Bone marrow (tissue), 2 donors: ENCODE measurements around the gene TBC1D3B.
"Not testable (repeated sequence)": the region's sequence is repeated elsewhere in the genome, so short reads cannot be mapped to it uniquely, and the experiment has no call there.

Experiments used
- DNase-seq, 2 donors: peaks; one replicate each; lab custom pipeline; 2025; lab: John Stamatoyannopoulos, UW

TBC1D3B gene

GRCh38 chr17:36128411-36128978, 47.9 kb downstream of the TBC1D3B start:
- DNase-seq = no peak

- no peak for DNase-seq
Observed at GRCh38 chr17:36127911-36128310, 48.5 kb downstream of the TBC1D3B start.

DNA sequence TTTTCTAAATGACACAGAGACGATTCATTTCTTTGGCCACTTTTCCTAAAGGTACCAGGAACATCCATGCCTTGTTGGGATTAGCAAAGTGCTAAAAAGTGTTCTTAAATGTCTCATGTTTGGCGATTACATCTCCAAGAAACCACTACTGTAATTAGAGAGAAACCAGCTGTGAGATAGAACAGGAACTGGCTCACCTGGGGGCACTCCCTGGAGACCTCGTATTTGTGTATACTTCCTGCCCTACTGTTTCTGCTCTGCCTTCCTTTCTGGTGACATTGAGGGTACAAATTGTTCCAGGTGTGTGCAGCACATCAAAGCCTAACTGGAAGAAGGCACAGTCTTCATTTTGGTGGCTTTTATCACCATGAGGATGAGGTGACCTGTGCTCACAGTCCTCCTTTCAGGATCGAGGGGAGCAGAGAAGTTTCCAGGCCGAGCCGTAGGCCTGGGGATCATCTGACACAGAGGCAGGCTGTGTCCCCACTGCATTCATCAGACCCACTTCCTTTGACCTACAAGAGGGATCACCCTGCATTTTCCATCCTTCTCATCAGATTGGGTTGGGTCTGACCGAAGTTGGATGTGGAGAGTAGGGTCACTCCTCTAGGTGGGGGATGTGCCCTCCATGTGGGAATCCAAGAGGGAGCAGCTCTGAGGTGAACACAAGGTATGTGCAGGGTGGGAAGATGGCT, 49.1 kb downstream of the TBC1D3B start:
- no peak for DNase-seq

DNA sequence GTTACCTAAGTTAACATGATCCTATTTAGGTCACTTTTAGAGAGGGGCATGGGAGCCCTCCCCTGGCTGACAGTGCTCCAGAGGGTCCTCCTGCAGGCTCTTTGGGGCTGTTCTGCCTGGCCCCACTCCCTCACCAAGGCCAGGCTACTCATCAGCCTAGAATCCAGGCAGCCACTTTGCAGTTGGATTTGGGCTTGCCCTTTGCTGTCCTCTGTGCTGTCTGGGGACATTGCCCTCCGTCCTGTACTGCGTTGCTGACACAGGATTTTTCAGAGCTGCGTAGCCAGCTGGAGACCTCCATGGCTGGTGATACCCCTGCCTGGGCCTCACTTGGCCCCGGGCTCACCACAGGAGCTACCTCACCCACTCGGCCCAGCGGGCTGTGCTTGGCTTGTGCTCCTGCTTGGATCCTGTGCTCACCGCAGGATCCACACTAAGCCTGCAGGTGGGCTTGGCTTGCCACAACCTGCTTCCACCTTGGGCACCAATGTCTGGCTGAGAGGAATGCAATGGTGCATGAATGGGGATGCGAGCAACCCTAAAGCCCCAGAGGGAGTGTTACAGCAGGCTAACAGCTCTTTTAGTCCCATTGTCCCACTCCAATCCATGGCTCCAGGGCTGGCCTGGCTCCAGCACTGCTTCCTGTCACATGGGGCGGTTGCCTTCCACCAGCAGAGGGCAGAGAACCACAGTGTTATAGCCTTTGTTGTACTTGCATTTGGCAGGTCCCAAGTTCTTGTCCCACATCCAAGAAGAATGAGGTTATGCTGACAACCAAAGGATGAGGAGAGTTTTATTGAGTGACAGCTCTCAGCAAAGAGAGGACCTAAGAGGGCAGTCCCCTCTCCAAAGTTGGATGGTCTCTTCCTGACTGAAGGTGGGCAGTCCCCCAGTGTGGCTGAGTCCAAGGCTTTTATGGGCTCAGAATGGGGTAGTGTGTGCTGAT, 51.3 kb downstream of the TBC1D3B start:
- DNase-seq = no peak

DNA sequence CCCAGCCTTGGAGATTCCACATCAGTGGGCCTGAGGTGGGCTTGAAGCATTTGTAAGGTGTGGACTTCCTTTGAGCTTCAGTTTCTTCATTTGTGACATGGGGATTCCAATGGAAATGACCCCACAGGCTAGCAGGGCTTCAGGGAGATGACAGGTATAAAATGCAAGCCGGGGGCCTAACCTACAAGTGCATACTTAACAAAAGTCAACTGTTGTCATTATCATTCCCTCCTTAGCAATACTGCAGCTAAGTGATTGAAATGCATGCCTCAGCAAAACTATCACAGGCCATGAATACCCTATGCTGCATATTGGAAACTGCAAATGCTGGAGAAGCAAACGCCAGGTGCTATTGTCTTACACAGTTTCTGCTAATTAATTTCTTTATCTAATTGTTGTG, 53.0 kb downstream of the TBC1D3B start:
- DNase-seq = no peak

- not testable (repeated sequence) for DNase-seq
Observed at GRCh38 chr17:36121099-36121498, 55.3 kb downstream of the TBC1D3B start.

- DNase-seq = no peak
Observed at GRCh38 chr17:36120221-36120620, 56.2 kb downstream of the TBC1D3B start.

GRCh38 chr17:36118477-36119353, 57.7 kb downstream of the TBC1D3B start:
- DNase-seq = no peak

- no peak for DNase-seq
Observed at GRCh38 chr17:36117505-36118382, 58.7 kb downstream of the TBC1D3B start.
